Measurements from ENCODE around the gene UBXN11. TPM values are rescaled to one million over a fixed set of nuclear protein-coding genes. Genes with fewer than 3 reads are reported as not detected.
A peak's percentile ranks its signal among the peaks of the same experiment; 100 is the strongest.

UBXN11 gene
- total and polyA plus RNA-seq, 2 of the 13 experiments (the other 11 are each of a cell fraction or from before 2014, with no cell fraction given) = 9.3 to 10.4 TPM

DNA sequence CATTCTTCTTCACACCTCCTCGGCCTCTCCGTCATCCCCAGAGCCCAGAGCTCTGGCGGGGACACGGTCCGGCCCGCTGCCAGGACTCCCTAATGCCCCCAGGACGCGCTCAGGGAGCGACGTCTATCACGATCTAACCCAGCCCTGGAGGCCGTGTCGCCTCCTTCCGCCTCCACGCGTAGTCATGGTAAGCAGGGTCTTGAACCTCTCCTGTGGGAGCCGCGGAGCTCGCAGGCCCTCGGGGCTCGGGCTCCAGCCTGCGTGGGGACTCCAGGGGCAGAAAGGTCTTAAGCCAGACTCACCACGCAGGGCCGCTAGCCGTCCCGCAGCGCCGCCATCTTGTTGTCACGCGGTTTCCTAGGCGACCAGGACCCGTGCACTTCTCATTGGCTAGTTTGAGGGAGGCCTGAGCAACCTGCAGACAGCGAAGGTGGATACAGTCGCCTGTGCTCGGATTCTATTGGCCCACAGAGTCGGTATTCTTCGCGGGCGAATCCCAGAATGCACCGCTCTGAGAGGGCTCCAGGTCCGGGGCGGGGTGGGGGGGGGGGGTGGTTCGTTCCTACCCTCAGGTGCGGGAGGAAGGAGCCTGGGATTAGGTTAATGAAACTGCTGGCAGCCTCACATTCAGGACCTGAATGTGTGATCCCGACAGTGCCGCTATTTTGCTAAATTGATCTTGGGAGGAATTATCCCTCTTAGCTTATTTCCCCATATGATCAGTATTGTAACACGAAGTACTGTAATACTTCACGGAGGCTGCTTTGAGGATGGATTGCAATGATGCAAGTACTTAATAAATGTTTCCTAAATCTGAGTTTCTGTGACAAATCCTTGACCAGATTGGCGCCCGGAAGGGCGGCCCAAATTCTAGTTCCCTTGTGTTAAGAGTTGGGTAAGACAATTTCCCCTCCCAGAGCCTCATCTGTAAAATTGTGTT, at the start of gene UBXN11 (continued):
- no peak for TF ChIP-seq AKAP8 (CRISPR knock-in tag; IDR thresholded peaks at IDR 0.05)
- TF ChIP-seq, protein P1, sequence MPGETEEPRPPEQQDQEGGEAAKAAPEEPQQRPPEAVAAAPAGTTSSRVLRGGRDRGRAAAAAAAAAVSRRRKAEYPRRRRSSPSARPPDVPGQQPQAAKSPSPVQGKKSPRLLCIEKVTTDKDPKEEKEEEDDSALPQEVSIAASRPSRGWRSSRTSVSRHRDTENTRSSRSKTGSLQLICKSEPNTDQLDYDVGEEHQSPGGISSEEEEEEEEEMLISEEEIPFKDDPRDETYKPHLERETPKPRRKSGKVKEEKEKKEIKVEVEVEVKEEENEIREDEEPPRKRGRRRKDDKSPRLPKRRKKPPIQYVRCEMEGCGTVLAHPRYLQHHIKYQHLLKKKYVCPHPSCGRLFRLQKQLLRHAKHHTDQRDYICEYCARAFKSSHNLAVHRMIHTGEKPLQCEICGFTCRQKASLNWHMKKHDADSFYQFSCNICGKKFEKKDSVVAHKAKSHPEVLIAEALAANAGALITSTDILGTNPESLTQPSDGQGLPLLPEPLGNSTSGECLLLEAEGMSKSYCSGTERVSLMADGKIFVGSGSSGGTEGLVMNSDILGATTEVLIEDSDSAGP (CRISPR knock-in tag; IDR thresholded peaks at IDR 0.05; ENCODE audit: borderline replicate concordance) = no peak
- TF ChIP-seq, protein P2, sequence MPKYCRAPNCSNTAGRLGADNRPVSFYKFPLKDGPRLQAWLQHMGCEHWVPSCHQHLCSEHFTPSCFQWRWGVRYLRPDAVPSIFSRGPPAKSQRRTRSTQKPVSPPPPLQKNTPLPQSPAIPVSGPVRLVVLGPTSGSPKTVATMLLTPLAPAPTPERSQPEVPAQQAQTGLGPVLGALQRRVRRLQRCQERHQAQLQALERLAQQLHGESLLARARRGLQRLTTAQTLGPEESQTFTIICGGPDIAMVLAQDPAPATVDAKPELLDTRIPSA (CRISPR knock-in tag; IDR thresholded peaks at IDR 0.05; ENCODE audit: borderline replicate concordance) = no peak
- TF ChIP-seq SMAD9 (CRISPR knock-in tag; IDR thresholded peaks at IDR 0.05) = no peak
- TF ChIP-seq, protein P3, sequence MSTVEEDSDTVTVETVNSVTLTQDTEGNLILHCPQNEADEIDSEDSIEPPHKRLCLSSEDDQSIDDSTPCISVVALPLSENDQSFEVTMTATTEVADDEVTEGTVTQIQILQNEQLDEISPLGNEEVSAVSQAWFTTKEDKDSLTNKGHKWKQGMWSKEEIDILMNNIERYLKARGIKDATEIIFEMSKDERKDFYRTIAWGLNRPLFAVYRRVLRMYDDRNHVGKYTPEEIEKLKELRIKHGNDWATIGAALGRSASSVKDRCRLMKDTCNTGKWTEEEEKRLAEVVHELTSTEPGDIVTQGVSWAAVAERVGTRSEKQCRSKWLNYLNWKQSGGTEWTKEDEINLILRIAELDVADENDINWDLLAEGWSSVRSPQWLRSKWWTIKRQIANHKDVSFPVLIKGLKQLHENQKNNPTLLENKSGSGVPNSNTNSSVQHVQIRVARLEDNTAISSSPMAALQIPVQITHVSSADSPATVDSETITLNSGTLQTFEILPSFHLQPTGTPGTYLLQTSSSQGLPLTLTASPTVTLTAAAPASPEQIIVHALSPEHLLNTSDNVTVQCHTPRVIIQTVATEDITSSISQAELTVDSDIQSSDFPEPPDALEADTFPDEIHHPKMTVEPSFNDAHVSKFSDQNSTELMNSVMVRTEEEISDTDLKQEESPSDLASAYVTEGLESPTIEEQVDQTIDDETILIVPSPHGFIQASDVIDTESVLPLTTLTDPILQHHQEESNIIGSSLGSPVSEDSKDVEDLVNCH (CRISPR knock-in tag; IDR thresholded peaks at IDR 0.05) = no peak
- TF ChIP-seq, protein P4, sequence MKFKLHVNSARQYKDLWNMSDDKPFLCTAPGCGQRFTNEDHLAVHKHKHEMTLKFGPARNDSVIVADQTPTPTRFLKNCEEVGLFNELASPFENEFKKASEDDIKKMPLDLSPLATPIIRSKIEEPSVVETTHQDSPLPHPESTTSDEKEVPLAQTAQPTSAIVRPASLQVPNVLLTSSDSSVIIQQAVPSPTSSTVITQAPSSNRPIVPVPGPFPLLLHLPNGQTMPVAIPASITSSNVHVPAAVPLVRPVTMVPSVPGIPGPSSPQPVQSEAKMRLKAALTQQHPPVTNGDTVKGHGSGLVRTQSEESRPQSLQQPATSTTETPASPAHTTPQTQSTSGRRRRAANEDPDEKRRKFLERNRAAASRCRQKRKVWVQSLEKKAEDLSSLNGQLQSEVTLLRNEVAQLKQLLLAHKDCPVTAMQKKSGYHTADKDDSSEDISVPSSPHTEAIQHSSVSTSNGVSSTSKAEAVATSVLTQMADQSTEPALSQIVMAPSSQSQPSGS (CRISPR knock-in tag; IDR thresholded peaks at IDR 0.05) = peak; percentile 37; the same call in 1 of the 2 replicates
- TF ChIP-seq, protein P5, sequence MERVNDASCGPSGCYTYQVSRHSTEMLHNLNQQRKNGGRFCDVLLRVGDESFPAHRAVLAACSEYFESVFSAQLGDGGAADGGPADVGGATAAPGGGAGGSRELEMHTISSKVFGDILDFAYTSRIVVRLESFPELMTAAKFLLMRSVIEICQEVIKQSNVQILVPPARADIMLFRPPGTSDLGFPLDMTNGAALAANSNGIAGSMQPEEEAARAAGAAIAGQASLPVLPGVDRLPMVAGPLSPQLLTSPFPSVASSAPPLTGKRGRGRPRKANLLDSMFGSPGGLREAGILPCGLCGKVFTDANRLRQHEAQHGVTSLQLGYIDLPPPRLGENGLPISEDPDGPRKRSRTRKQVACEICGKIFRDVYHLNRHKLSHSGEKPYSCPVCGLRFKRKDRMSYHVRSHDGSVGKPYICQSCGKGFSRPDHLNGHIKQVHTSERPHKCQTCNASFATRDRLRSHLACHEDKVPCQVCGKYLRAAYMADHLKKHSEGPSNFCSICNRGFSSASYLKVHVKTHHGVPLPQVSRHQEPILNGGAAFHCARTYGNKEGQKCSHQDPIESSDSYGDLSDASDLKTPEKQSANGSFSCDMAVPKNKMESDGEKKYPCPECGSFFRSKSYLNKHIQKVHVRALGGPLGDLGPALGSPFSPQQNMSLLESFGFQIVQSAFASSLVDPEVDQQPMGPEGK (CRISPR knock-in tag; IDR thresholded peaks at IDR 0.05) = no peak
- TF ChIP-seq ZNF766 (CRISPR knock-in tag; IDR thresholded peaks at IDR 0.05; ENCODE audit: borderline replicate concordance) = no peak
- TF ChIP-seq ZNF768 (CRISPR knock-in tag; IDR thresholded peaks at IDR 0.05) = peak; percentile 37; the same call in 1 of the 2 replicates
- TF ChIP-seq ARNT2 (CRISPR knock-in tag; IDR thresholded peaks at IDR 0.05; ENCODE audit: low read depth) = no peak
- TF ChIP-seq, protein P6, sequence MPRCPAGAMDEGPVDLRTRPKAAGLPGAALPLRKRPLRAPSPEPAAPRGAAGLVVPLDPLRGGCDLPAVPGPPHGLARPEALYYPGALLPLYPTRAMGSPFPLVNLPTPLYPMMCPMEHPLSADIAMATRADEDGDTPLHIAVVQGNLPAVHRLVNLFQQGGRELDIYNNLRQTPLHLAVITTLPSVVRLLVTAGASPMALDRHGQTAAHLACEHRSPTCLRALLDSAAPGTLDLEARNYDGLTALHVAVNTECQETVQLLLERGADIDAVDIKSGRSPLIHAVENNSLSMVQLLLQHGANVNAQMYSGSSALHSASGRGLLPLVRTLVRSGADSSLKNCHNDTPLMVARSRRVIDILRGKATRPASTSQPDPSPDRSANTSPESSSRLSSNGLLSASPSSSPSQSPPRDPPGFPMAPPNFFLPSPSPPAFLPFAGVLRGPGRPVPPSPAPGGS (CRISPR knock-in tag; IDR thresholded peaks at IDR 0.05) = no peak
- TF ChIP-seq ZMYM3 (CRISPR knock-in tag; IDR thresholded peaks at IDR 0.05) = no peak
